Measurements from ENCODE around the gene N4BP2L2. TPM values are rescaled to one million over a fixed set of nuclear protein-coding genes. Genes with fewer than 3 reads are reported as not detected.
"Not testable (repeated sequence)": the region's sequence is repeated elsewhere in the genome, so short reads cannot be mapped to it uniquely, and the experiment has no call there.

N4BP2L2 gene
- 100 to 1,000 TPM; 136 to 151 TPM for total RNA-seq

- Mint-ChIP-seq H3K27ac (peak within 1 kb of the TSS; percentile 95), H3K9me3 (no peaks in the 10 kb centered on the region)
- ATAC-seq (replicated peaks in 1 of 2): peak; percentile 88 to 94
Observed at GRCh38 chr13:32538621-32539246, at the start of gene N4BP2L2. TSS of gene N4BP2L2 (minus strand) at chr13:32538795. CDS start at chr13:32537027, 1,768 bp downstream.

DNA sequence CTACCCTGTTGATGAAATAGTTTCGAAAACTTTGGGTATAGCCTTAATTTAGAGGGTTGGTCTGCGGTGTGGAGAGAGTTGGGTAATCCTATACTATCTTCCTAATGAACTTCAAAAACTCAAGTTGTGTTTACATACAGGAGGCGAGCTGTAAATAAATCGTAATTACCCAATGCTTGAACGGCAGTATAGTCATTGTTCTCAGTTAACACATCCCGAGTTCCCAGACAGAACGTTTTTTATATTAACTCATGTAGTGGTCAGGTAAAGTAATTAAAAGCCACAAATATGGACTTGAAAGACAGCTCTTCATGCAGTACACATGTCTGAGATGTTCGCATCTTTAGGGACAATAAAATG, 49.2 kb upstream of the N4BP2L2 start:
- Mint-ChIP-seq H3K27me3 (ENCODE audit: low read depth) (no peaks in the 10 kb centered on the region), H3K4me3 (peak overlapping the region; percentile 91 to 97), H3K36me3 (ENCODE audit: insufficient read depth in 2 of 2) (peaks cover 2% of the 10 kb centered on the region in 2 donors), H3K4me1 (ENCODE audit: low read depth) (peaks cover 60% of the 10 kb centered on the region), H3K9me3 (no peaks in the 10 kb centered on the region), H3K27ac (peak overlapping the region; percentile 88)
- ATAC-seq (replicated peaks in 1 of 2): no peak
- no peak for DNase-seq

More at GRCh38 chr13:32538621-32539246, at the start of gene N4BP2L2:
- Mint-ChIP-seq H3K4me3 (peak within 1 kb of the TSS; percentile 98 to 99), H3K36me3 (ENCODE audit: insufficient read depth in 2 of 2) (peaks cover 25 to 29% of the 10 kb centered on the region in 2 donors), H3K4me1 (ENCODE audit: low read depth) (peaks cover 48% of the 10 kb centered on the region), H3K27me3 (ENCODE audit: low read depth) (no peaks in the 10 kb centered on the region)
- DNase-seq: peak; percentile 88 to 91

DNA sequence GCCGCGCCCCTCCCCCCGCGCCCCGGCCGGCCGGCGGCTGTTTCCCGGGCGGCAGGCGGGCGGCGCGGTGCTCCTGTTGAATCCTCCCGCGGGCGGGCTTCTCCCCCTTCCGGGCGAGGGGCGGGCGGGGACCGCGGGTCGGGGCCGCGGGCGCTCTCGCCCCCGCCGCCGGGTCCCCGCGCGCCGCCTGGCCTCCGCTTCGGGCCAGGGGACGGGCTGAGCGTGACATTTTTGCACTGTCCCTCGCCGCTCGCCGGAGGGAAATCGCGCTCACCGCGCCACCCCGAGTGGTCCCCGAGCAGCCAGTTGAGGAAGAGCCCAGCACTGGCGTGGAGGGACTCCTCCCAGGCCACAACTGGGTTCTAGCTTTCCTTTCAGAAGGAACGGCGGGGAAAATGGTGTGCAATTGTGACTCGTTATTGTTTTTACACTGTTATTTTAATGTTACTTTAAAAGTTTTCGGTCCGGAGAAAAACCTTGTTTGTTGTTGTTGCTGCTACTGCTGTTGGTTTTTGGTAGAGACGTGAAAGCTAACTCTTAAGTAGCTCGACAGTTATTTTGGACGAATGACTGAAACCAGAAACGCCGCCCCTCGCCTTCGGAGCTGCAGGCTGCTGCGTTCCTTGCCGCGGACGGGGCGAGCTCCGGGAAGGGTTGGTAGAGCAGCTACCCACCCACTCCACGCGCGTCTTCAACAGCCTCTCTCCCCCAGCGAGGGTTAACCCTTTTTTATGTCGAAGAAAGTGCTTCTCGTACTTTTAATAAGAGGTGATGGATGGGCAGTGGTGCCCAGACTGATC, 48.6 kb upstream of the N4BP2L2 start:
- DNase-seq (peak; percentile 59 to 62), ATAC-seq (replicated peaks in 1 of 2) (peak; percentile 35 to 42)
- Mint-ChIP-seq H3K4me1 (ENCODE audit: low read depth) (peaks cover 54% of the 10 kb centered on the region), H3K27me3 (ENCODE audit: low read depth) (no peaks in the 10 kb centered on the region), H3K36me3 (ENCODE audit: insufficient read depth in 2 of 2) (peaks cover 2% of the 10 kb centered on the region in 2 donors), H3K4me3 (peak overlapping the region; percentile 91 to 97), H3K9me3 (no peaks in the 10 kb centered on the region), H3K27ac (peak overlapping the region; percentile 88)

DNA sequence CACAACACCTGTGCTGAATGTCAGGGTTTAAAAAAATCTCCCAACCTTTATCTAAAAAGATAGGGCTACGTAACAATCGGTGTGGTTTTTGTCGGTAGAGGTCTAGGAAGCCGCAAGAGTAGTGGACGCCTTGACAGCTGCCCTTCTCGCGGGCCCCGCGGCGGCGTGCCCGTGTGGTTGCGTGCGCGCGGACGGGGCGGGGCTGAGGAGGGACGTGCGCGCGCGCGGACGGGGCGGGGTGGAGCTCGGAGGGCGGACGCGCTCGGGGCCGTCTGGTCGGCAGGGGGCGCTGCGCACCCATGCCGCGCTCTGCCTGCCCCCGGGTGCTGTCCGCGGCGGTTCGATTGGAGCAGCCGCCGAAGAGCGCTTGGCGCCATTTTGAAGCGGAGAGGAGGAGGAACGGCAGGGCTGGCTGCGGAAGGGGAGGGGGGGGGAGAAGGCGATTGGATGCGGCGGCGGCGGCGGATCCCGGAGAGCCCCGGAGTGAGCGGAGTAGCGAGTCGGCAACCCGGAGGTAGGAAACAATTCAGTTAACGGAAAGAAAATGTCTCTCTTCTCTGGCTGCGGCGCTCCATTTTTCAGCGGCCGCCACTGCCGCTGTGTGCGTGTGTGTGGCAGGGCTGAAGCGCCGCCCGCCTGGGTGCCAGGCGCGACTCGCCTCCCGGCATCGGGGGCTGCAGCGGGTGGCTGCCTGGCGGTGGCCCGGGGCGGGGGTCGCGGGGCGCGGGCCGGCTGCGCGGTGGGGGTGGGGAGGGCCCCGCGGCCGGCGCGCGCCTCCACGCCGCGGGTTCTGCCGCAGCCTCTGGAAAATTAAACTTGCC, 47.7 kb upstream of the N4BP2L2 start, which contains the start of gene PDS5B:
Gene PDS5B, plus strand, starts transcription at position 373 of the 821 bp plus-strand sequence. CDS start 62,321 bp downstream, outside the sequence.
- Mint-ChIP-seq H3K4me3 (peak within 1 kb of the TSS; percentile 95 to 97), H3K27ac (peak within 1 kb of the TSS; percentile 95), H3K9me3 (no peaks in the 10 kb centered on the region), H3K4me1 (ENCODE audit: low read depth) (peaks cover 46% of the 10 kb centered on the region), H3K36me3 (ENCODE audit: insufficient read depth in 2 of 2) (peaks cover 2% of the 10 kb centered on the region in 2 donors), H3K27me3 (ENCODE audit: low read depth) (no peaks in the 10 kb centered on the region)
- ATAC-seq (replicated peaks in 1 of 2) (peak; percentile 92 to 93), DNase-seq (peak; percentile 93 to 98)

GRCh38 chr13:32585550-32586079, 47.0 kb upstream of the N4BP2L2 start:
- DNase-seq (peak in 1 of 2 donors; percentile 10), ATAC-seq (replicated peaks in 1 of 2) (no peak)
- Mint-ChIP-seq H3K4me1 (ENCODE audit: low read depth) (peaks cover 45% of the 10 kb centered on the region), H3K4me3 (peak overlapping the region; percentile 81 to 95), H3K27ac (peak overlapping the region; percentile 95), H3K9me3 (no peaks in the 10 kb centered on the region), H3K27me3 (ENCODE audit: low read depth) (no peaks in the 10 kb centered on the region), H3K36me3 (ENCODE audit: insufficient read depth in 2 of 2) (peaks cover 2% of the 10 kb centered on the region in 2 donors)

DNA sequence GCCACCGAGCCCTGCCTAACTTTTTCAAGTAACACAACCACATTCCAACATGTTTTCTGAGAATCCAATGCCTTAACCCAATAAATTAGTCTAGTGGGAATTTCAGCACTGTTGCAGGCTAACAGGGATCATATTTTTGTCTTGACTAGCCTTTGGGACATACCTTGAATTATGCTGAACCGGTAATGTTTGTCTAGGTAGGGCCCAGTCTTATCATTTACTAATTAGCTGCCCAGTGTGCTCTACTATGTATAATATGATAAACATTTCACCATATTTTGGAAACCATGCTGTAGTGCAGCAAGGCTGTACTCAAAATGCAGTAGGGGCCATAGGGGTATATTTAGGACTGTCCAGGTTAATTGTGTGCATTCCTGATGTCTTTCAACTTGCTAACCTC, 44.4 kb upstream of the N4BP2L2 start:
- Mint-ChIP-seq H3K27ac (no peak overlapping the region), H3K36me3 (ENCODE audit: insufficient read depth in 2 of 2) (peaks cover 2 to 5% of the 10 kb centered on the region in 2 donors), H3K9me3 (peaks cover 4 to 6% of the 10 kb centered on the region in 2 donors), H3K4me3 (no peak overlapping the region), H3K27me3 (ENCODE audit: low read depth) (no peaks in the 10 kb centered on the region), H3K4me1 (ENCODE audit: low read depth) (peaks cover 19% of the 10 kb centered on the region)
- ATAC-seq (replicated peaks in 1 of 2) (no peak), DNase-seq (no peak)

- no peaks in the 10 kb centered on the region for H3K27me3 Mint-ChIP-seq (ENCODE audit: low read depth)
- no peak overlapping the region for H3K27ac Mint-ChIP-seq
- H3K4me1 Mint-ChIP-seq (ENCODE audit: low read depth): peaks cover 12% of the 10 kb centered on the region
- peaks cover 2 to 5% of the 10 kb centered on the region in 2 donors for H3K36me3 Mint-ChIP-seq (ENCODE audit: insufficient read depth in 2 of 2)
- ATAC-seq (replicated peaks in 1 of 2): no peak
- H3K9me3 Mint-ChIP-seq: peaks cover 5 to 6% of the 10 kb centered on the region in 2 donors
- no peak for DNase-seq
- H3K4me3 Mint-ChIP-seq: no peak overlapping the region
Observed at GRCh38 chr13:32582281-32582680, 43.7 kb upstream of the N4BP2L2 start.

GRCh38 chr13:32581177-32581786, 42.7 kb upstream of the N4BP2L2 start:
- H3K9me3 Mint-ChIP-seq: peaks cover 6 to 9% of the 10 kb centered on the region in 2 donors
- ATAC-seq (replicated peaks in 1 of 2): no peak
- H3K27me3 Mint-ChIP-seq (ENCODE audit: low read depth): no peaks in the 10 kb centered on the region
- H3K4me3 Mint-ChIP-seq: no peak overlapping the region
- H3K4me1 Mint-ChIP-seq (ENCODE audit: low read depth): peaks cover 12% of the 10 kb centered on the region
- H3K27ac Mint-ChIP-seq: no peak overlapping the region
- DNase-seq: no peak
- peaks cover 7 to 10% of the 10 kb centered on the region in 2 donors for H3K36me3 Mint-ChIP-seq (ENCODE audit: insufficient read depth in 2 of 2)

DNA sequence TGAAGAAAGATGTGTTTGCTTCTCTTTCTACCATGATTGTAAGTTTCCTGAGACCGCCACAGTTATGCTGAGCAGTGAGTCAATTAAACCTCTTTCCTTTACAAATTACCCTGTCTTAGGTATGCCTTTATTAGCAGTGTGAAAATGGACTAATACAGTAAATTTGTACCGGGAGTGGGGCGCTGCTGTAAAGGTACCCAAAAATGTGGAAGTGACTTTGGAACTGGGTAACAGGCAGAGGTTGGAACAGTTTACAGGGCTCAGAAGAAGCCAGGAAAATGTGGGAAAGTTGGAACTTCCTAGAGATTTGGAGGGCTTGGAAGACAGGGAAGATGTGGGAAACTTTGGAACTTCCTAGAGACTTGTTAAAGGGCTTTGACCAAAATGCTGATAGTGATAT, 38.4 kb upstream of the N4BP2L2 start:
- no peak for DNase-seq
- H3K4me3 Mint-ChIP-seq: no peak overlapping the region
- peaks cover 7 to 10% of the 10 kb centered on the region in 2 donors for H3K36me3 Mint-ChIP-seq (ENCODE audit: insufficient read depth in 2 of 2)
- no peak for ATAC-seq (replicated peaks in 1 of 2)
- no peak overlapping the region for H3K27ac Mint-ChIP-seq
- H3K27me3 Mint-ChIP-seq (ENCODE audit: low read depth): no peaks in the 10 kb centered on the region
- peaks cover 6 to 9% of the 10 kb centered on the region in 2 donors for H3K9me3 Mint-ChIP-seq
- H3K4me1 Mint-ChIP-seq (ENCODE audit: low read depth): no peaks in the 10 kb centered on the region

DNA sequence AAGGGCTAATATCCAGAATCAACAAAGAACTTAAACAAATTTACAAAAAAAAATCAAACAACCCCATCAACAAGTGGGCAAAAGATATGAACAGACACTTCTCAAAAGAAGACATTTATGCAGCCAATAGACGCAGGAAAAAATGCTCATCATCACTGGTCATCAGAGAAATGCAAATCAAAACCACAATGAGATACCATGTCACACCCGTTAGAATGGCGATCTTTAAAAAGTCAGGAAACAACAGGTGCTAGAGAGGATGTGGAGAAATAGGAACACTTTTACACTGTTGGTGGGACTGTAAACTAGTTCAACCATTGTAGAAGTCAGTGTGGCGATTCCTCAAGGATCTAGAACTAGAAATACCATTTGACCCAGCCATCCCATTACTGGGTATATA, 37.1 kb upstream of the N4BP2L2 start:
- peaks cover 7 to 10% of the 10 kb centered on the region in 2 donors for H3K36me3 Mint-ChIP-seq (ENCODE audit: insufficient read depth in 2 of 2)
- not testable (repeated sequence) for DNase-seq; H3K4me3 Mint-ChIP-seq; H3K9me3 Mint-ChIP-seq; H3K27ac Mint-ChIP-seq; ATAC-seq (replicated peaks in 1 of 2); H3K27me3 Mint-ChIP-seq (ENCODE audit: low read depth); H3K4me1 Mint-ChIP-seq (ENCODE audit: low read depth)

- H3K4me3 Mint-ChIP-seq; H3K36me3 Mint-ChIP-seq (ENCODE audit: insufficient read depth in 2 of 2); ATAC-seq (replicated peaks in 1 of 2); H3K27me3 Mint-ChIP-seq (ENCODE audit: low read depth); H3K4me1 Mint-ChIP-seq (ENCODE audit: low read depth); DNase-seq; H3K9me3 Mint-ChIP-seq; H3K27ac Mint-ChIP-seq: not testable (repeated sequence)
Observed at GRCh38 chr13:32560842-32561241, 22.2 kb upstream of the N4BP2L2 start.

DNA sequence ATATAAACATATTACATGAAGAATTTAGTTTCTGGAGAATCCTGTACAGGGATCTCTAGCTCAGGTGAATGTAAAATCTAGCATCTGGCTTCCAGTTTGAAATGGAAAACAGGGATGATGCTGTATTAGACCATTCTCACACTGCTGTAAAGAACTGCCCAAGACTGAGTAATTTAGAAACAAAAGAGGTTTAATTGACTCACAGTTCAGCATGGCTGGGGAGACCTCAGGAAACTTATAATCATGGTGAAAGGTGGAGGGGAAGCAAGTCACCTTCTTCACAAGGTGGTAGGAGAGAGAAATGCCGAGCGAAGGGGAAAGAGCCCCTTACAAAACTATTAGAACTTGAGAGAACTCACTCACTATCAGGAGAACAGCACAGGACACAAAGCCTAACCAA, 17.0 kb upstream of the N4BP2L2 start:
- H3K4me1 Mint-ChIP-seq (ENCODE audit: low read depth): no peaks in the 10 kb centered on the region
- no peak overlapping the region for H3K4me3 Mint-ChIP-seq
- no peak overlapping the region for H3K27ac Mint-ChIP-seq
- DNase-seq (no peak), ATAC-seq (replicated peaks in 1 of 2) (no peak)
- H3K27me3 Mint-ChIP-seq (ENCODE audit: low read depth): no peaks in the 10 kb centered on the region
- peaks cover 0 to 1% of the 10 kb centered on the region in 2 donors for H3K36me3 Mint-ChIP-seq (ENCODE audit: insufficient read depth in 2 of 2)
- peaks cover 2 to 7% of the 10 kb centered on the region in 2 donors for H3K9me3 Mint-ChIP-seq

Data from activated T-cell treated with anti-CD3 and anti-CD28 coated beads, Interleukin-2, amount 50 U/mL, for 72 hours (primary cell).